HEK293T (cell line): Measurements from ENCODE around the gene SOX6.

Source experiments
- CTCF ChIA-PET: fragments of 350-600 bp; formaldehyde crosslinking; extraction: SDS; loops from one replicate; lab custom pipeline; 2021; ENCODE audit warnings: antibody characterized with exemption, inconsistent platforms; lab: Yijun Ruan, JAX
- POLR2A ChIA-PET: fragments of 350-600 bp; formaldehyde crosslinking; extraction: SDS; loops from one replicate; lab custom pipeline; 2020; ENCODE audit warnings: antibody characterized with exemption, inconsistent platforms; lab: Yijun Ruan, JAX
- DNase-seq: peaks from one replicate; pipeline ENCODE4 v3.0.0; 2012; ENCODE audit warnings: mixed read lengths; ENCODE audit errors: extremely low spot score
- ARNT ChIP-seq: fragments of 450-650 bp; IDR thresholded peaks from 2 replicates; pipeline ENCODE4 v1.6.1; 2017; ENCODE audit warnings: mild to moderate bottlenecking
- BHLHE40 ChIP-seq: fragments of 450-650 bp; IDR thresholded peaks from 2 replicates; pipeline ENCODE4 v1.6.1; 2016; ENCODE audit warnings: mild to moderate bottlenecking, moderate library complexity, borderline replicate concordance
- CTBP1 ChIP-seq: fragments of 450-650 bp; IDR thresholded peaks from 2 replicates; pipeline ENCODE4 v1.6.1; 2016; ENCODE audit warnings: borderline replicate concordance
- ELF4 ChIP-seq: fragments of 450-650 bp; IDR thresholded peaks from 2 replicates; pipeline ENCODE4 v1.6.1; 2017; ENCODE audit warnings: antibody characterized with exemption
- FOXA1 ChIP-seq: fragments of 450-650 bp; IDR thresholded peaks from 2 replicates; pipeline ENCODE4 v1.6.1; 2016; ENCODE audit warnings: mild to moderate bottlenecking
- FOXK2 ChIP-seq: fragments of 450-650 bp; IDR thresholded peaks from 2 replicates; pipeline ENCODE4 v1.6.1; 2016; ENCODE audit warnings: mild to moderate bottlenecking
- FOXM1 ChIP-seq: fragments of 450-650 bp; IDR thresholded peaks from 2 replicates; pipeline ENCODE4 v1.6.1; 2017; ENCODE audit warnings: mild to moderate bottlenecking, borderline replicate concordance
- HDGF ChIP-seq: fragments of 450-650 bp; IDR thresholded peaks from 2 replicates; pipeline ENCODE4 v1.6.1; 2017; ENCODE audit warnings: antibody characterized with exemption, borderline replicate concordance
- L3MBTL2 ChIP-seq: fragments of 450-650 bp; conservative IDR thresholded peaks from 2 replicates; pipeline ENCODE4 v1.6.1; 2016; ENCODE audit warnings: mild to moderate bottlenecking
- LEF1 ChIP-seq: fragments of 450-650 bp; IDR thresholded peaks from 2 replicates; pipeline ENCODE4 v1.6.1; 2017; ENCODE audit warnings: mild to moderate bottlenecking, borderline replicate concordance
- NFRKB ChIP-seq: fragments of 450-650 bp; IDR thresholded peaks from 2 replicates; pipeline ENCODE4 v1.6.1; 2016; ENCODE audit warnings: mild to moderate bottlenecking, moderate library complexity
- PKNOX1 ChIP-seq: fragments of 450-650 bp; IDR thresholded peaks from 2 replicates; pipeline ENCODE4 v1.6.1; 2016
- SP1 ChIP-seq: fragments of 450-650 bp; IDR thresholded peaks from 2 replicates; pipeline ENCODE4 v1.6.1; 2017
- SUZ12 ChIP-seq: fragments of 450-650 bp; IDR thresholded peaks from 2 replicates; pipeline ENCODE4 v1.6.1; 2016; ENCODE audit warnings: mild to moderate bottlenecking
- TARDBP ChIP-seq: fragments of 450-650 bp; IDR thresholded peaks from 2 replicates; pipeline ENCODE4 v1.6.1; 2016
- ZNF384 ChIP-seq: fragments of 450-650 bp; IDR thresholded peaks from 2 replicates; pipeline ENCODE4 v1.6.1; 2016

Gene SOX6

GRCh38 chr11:16217631-16218030, 138.7 kb downstream of the SOX6 start:
- POLR2A ChIA-PET = no interaction called here
- no peak for TF ChIP-seq SP1
- TF ChIP-seq BHLHE40 = no peak
- no peak for TF ChIP-seq CTBP1
- TF ChIP-seq NFRKB = no peak
- TF ChIP-seq TARDBP = no peak
- no peak for TF ChIP-seq PKNOX1
- no peak for TF ChIP-seq ZNF384
- no peak for TF ChIP-seq FOXM1
- TF ChIP-seq FOXA1 = no peak
- no peak for TF ChIP-seq FOXK2
- TF ChIP-seq SUZ12 = no peak
- TF ChIP-seq ARNT = no peak
- TF ChIP-seq LEF1 = no peak
- TF ChIP-seq L3MBTL2 = no peak
- TF ChIP-seq HDGF = no peak
- no peak for TF ChIP-seq ELF4
- CTCF ChIA-PET = no interaction called here
- DNase-seq = no peak

- ChIA-PET POLR2A (no interaction called here), CTCF (no interaction called here)
- no peak for DNase-seq
- TF ChIP-seq SP1 (no peak), ZNF384 (no peak), CTBP1 (no peak), FOXK2 (no peak), FOXA1 (no peak), HDGF (no peak), L3MBTL2 (no peak), SUZ12 (no peak), TARDBP (no peak), BHLHE40 (no peak), LEF1 (no peak), ELF4 (no peak), PKNOX1 (no peak), FOXM1 (no peak), NFRKB (no peak), ARNT (no peak)
These were observed 139.5 kb downstream of the SOX6 start for GRCh38 chr11:16216831-16217230.

GRCh38 chr11:16215352-16215751, 141.0 kb downstream of the SOX6 start:
- DNase-seq = no peak
- CTCF ChIA-PET = no interaction called here
- no peak for TF ChIP-seq TARDBP
- no peak for TF ChIP-seq L3MBTL2
- no peak for TF ChIP-seq BHLHE40
- TF ChIP-seq SUZ12 = no peak
- no peak for TF ChIP-seq CTBP1
- no peak for TF ChIP-seq ELF4
- no peak for TF ChIP-seq FOXK2
- no peak for TF ChIP-seq FOXM1
- no peak for TF ChIP-seq ZNF384
- no peak for TF ChIP-seq LEF1
- no peak for TF ChIP-seq ARNT
- POLR2A ChIA-PET = no interaction called here

GRCh38 chr11:16211407-16211806, 144.9 kb downstream of the SOX6 start:
- CTCF ChIA-PET = interaction anchor here (0.6 kb wide), 1 partner anchor 300 kb away, joined by 3 read pairs; no protein-coding TSS in a partner anchor

GRCh38 chr11:16204261-16204660, 152.1 kb downstream of the SOX6 start:
- DNase-seq = no peak
- CTCF ChIA-PET = no interaction called here
- POLR2A ChIA-PET = no interaction called here
- no peak for TF ChIP-seq FOXM1

More at GRCh38 chr11:16211407-16211806, 144.9 kb downstream of the SOX6 start:
- POLR2A ChIA-PET = no interaction called here
- no peak for DNase-seq
- TF ChIP-seq BHLHE40 (no peak), CTBP1 (no peak), NFRKB (no peak), PKNOX1 (no peak), TARDBP (no peak), HDGF (no peak), FOXK2 (no peak), L3MBTL2 (no peak), ARNT (no peak), SUZ12 (no peak), SP1 (no peak), LEF1 (no peak), FOXA1 (no peak)

- no peak for DNase-seq
- ChIA-PET CTCF (no interaction called here), POLR2A (no interaction called here)
- no peak for TF ChIP-seq L3MBTL2
- no peak for TF ChIP-seq NFRKB
- TF ChIP-seq ARNT = no peak
These were observed 160.7 kb downstream of the SOX6 start for GRCh38 chr11:16195651-16196050.

GRCh38 chr11:16194566-16194965, 161.8 kb downstream of the SOX6 start:
- DNase-seq = no peak
- ChIA-PET POLR2A (no interaction called here), CTCF (no interaction called here)
- TF ChIP-seq HDGF = no peak
